ENCODE data around the gene HS3ST5.

The HS3ST5 gene

DNA sequence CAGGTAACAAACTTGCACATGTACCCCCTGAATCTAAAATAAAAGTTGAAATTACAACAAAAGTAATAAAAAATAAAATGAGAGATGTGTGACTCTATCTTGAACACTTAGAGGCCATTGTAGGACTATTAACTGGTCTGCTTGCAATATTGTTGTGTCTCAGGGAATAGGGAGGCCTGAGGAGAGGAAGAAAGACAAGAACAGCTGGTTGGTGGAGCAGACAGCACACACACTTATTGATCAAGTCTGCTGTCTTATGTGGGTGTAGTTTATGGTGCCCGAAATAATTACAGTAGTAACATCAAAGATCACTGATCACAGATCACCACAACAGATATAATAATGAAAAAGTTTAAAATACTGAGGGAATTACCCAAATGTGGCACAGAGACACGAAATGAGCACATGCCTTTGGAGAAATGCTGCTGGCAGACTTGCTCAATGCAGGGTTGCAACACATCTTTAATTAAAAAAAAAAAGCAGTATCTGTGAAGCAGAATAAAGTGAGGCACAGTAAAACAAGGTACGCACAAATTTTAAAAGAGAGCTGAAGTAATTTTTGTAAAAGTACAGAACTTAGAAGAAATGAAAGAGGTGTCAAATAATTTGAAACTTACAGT lies 261.8 kb downstream of the HS3ST5 start:
- TF ChIP-seq TAF1 (IDR thresholded peaks at IDR 0.05; ENCODE audit: borderline replicate concordance, insufficient read depth, low read length) = no peak
- TF ChIP-seq, protein P1, sequence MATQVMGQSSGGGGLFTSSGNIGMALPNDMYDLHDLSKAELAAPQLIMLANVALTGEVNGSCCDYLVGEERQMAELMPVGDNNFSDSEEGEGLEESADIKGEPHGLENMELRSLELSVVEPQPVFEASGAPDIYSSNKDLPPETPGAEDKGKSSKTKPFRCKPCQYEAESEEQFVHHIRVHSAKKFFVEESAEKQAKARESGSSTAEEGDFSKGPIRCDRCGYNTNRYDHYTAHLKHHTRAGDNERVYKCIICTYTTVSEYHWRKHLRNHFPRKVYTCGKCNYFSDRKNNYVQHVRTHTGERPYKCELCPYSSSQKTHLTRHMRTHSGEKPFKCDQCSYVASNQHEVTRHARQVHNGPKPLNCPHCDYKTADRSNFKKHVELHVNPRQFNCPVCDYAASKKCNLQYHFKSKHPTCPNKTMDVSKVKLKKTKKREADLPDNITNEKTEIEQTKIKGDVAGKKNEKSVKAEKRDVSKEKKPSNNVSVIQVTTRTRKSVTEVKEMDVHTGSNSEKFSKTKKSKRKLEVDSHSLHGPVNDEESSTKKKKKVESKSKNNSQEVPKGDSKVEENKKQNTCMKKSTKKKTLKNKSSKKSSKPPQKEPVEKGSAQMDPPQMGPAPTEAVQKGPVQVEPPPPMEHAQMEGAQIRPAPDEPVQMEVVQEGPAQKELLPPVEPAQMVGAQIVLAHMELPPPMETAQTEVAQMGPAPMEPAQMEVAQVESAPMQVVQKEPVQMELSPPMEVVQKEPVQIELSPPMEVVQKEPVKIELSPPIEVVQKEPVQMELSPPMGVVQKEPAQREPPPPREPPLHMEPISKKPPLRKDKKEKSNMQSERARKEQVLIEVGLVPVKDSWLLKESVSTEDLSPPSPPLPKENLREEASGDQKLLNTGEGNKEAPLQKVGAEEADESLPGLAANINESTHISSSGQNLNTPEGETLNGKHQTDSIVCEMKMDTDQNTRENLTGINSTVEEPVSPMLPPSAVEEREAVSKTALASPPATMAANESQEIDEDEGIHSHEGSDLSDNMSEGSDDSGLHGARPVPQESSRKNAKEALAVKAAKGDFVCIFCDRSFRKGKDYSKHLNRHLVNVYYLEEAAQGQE (IDR thresholded peaks at IDR 0.05; ENCODE audit: insufficient read depth in 1 of 2, low read depth in 2 of 2, low read length in 2 of 2) = no peak
- no peak for TF ChIP-seq POLR2AphosphoS5 (IDR thresholded peaks at IDR 0.05; ENCODE audit: low read depth, low read length)

DNA sequence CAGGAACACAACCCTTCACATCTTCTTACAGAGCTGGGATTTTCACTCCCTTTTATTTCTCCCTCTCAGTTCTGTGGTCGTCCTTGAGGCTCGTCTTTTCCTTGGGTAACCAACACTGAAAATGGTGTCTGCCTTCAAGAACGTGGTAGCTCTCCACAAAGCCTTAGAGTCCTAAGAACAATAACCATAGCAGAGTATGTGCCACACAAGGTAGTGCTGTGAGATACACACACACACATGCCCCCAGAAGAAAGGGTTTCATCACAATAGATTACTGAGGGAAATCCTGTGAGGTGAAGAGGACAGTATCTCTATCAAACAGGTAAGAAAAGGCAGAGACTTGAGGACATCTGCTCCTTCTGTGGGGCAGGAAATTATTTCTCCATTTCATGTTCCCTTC lies 267.0 kb downstream of the HS3ST5 start:
- TF ChIP-seq FOXP2 (optimal IDR thresholded peaks at IDR 0.05; ENCODE audit: borderline replicate concordance, extremely low read depth, extremely low read length, insufficient read depth) (no peak), POLR2AphosphoS5 (IDR thresholded peaks at IDR 0.05; ENCODE audit: low read depth, low read length) (no peak), SIN3A (IDR thresholded peaks at IDR 0.05; ENCODE audit: borderline replicate concordance, insufficient read depth, low read length) (no peak), TAF1 (IDR thresholded peaks at IDR 0.05; ENCODE audit: borderline replicate concordance, insufficient read depth, low read length) (no peak)
- TF ChIP-seq, protein P1 (IDR thresholded peaks at IDR 0.05; ENCODE audit: insufficient read depth in 1 of 2, low read depth in 2 of 2, low read length in 2 of 2) = no peak

DNA sequence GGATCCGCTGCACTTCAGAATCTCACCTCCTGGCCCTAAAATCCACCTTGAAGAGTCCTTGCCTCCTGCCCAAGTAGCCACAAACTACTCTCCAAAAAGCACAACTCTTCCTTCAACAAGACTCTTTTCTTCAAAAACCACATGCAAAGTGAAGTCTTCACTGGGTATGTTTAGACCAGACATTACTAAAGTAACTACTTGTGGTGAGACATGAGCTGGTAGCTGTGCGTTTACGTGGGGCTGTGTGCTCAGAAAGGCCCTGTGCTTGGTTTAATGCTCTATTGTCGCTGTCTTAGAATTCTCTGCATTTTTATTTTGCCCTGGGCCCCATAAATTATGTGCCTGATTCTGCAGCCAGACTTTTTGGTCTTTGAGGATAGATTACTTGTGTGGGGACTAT lies 267.5 kb downstream of the HS3ST5 start:
- TF ChIP-seq FOXP2 (optimal IDR thresholded peaks at IDR 0.05; ENCODE audit: borderline replicate concordance, extremely low read depth, extremely low read length, insufficient read depth) = no peak
- no peak for TF ChIP-seq SIN3A (IDR thresholded peaks at IDR 0.05; ENCODE audit: borderline replicate concordance, insufficient read depth, low read length)
- no peak for TF ChIP-seq POLR2AphosphoS5 (IDR thresholded peaks at IDR 0.05; ENCODE audit: low read depth, low read length)
- no peak for TF ChIP-seq TAF1 (IDR thresholded peaks at IDR 0.05; ENCODE audit: borderline replicate concordance, insufficient read depth, low read length)
- TF ChIP-seq, protein P1 (IDR thresholded peaks at IDR 0.05; ENCODE audit: insufficient read depth in 1 of 2, low read depth in 2 of 2, low read length in 2 of 2) = no peak

DNA sequence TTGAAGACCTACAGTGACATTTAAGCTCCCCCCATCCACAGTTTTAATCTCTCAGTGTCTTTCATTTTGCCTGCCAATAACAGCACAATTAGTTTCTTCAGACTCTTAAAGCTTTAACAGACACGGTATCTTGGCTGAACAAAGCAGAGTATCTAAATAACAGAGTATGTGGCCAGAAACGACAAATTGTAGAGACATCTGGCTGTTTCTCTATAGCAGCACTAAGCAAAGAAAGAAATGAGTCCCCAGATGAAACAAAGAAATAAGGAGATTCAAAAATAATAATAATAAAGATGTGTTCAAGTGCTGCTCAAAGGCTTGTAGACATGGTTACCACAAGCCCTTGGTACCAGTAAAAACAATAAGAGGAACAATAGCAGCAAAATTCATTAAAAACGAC lies 274.1 kb downstream of the HS3ST5 start:
- TF ChIP-seq SIN3A (IDR thresholded peaks at IDR 0.05; ENCODE audit: borderline replicate concordance, insufficient read depth, low read length) = no peak
- no peak for TF ChIP-seq POLR2AphosphoS5 (IDR thresholded peaks at IDR 0.05; ENCODE audit: low read depth, low read length)
- TF ChIP-seq, protein P1 (IDR thresholded peaks at IDR 0.05; ENCODE audit: insufficient read depth in 1 of 2, low read depth in 2 of 2, low read length in 2 of 2) = no peak
- TF ChIP-seq TAF1 (IDR thresholded peaks at IDR 0.05; ENCODE audit: borderline replicate concordance, insufficient read depth, low read length) = no peak
- no peak for TF ChIP-seq FOXP2 (optimal IDR thresholded peaks at IDR 0.05; ENCODE audit: borderline replicate concordance, extremely low read depth, extremely low read length, insufficient read depth)

DNA sequence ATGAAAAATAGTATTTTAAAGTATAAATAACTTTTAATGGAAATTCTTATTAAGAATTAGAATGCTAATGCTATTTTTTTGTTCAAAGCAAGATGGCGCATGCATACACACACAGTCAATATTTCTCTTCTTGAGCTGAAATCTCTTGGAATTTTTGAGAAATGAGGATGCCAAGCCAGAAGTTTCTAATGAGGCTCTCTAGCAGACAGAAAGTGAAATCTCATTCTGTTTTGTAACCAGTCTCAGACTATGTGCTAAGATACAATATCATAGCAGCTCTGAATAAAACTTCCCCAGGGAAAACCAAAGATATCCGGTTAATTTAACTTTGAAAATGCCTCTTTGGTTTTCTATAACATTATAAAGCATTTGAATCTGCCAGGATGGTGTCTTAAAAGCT lies 274.7 kb downstream of the HS3ST5 start:
- TF ChIP-seq SIN3A (IDR thresholded peaks at IDR 0.05; ENCODE audit: borderline replicate concordance, insufficient read depth, low read length) (no peak), TAF1 (IDR thresholded peaks at IDR 0.05; ENCODE audit: borderline replicate concordance, insufficient read depth, low read length) (no peak), FOXP2 (optimal IDR thresholded peaks at IDR 0.05; ENCODE audit: borderline replicate concordance, extremely low read depth, extremely low read length, insufficient read depth) (no peak), POLR2AphosphoS5 (IDR thresholded peaks at IDR 0.05; ENCODE audit: low read depth, low read length) (no peak)
- TF ChIP-seq, protein P1 (IDR thresholded peaks at IDR 0.05; ENCODE audit: insufficient read depth in 1 of 2, low read depth in 2 of 2, low read length in 2 of 2) = no peak

All from PFSK-1 (cell line).